Body of pancreas (tissue), 4 donors: ENCODE data around the gene ACVR1. TPM values are rescaled to one million over a fixed set of nuclear protein-coding genes. Genes with fewer than 3 reads are reported as not detected.
"Not testable (repeated sequence)": the region's sequence is repeated elsewhere in the genome, so short reads cannot be mapped to it uniquely, and the experiment has no call there.

Source experiments
- ATAC-seq: fragments of 150-250 bp; one replicate; pipeline ENCODE4 v1.9.1; 2016
- DNase-seq, 4 donors: peaks; one replicate each; pipeline ENCODE4 v3.0.0-alpha.2; 2019
- H3K27ac ChIP-seq, 4 donors: fragments of 200-600 bp; sonication (generic); 1 replicate in 3 of 4; 2 replicates in 1 of 4; pipeline versions ENCODE4 v1.5.1 to v1.6.1; 2016 to 2019; ENCODE audit warnings: mild to moderate bottlenecking in 1 of 4, mixed read lengths in 1 of 4, moderate library complexity in 1 of 4
- H3K27me3 ChIP-seq, 2 donors: fragments of 200-600 bp; sonication (generic); one replicate each; pipeline ENCODE4 v1.6.0; 2016; ENCODE audit warnings: mild to moderate bottlenecking in 1 of 2
- H3K36me3 ChIP-seq, 2 donors: fragments of 200-600 bp; sonication (generic); replicated peaks in 1 of 2; 2 replicates each; pipeline ENCODE4 v1.5.1; 2016; ENCODE audit warnings: low read depth in 2 of 2; ENCODE audit not compliant: insufficient read depth in 1 of 2
- H3K4me1 ChIP-seq: fragments of 200-600 bp; sonication (generic); one replicate; pipeline ENCODE4 v1.6.0; 2016
- H3K4me3 ChIP-seq, 2 donors: fragments of 200-600 bp; sonication (generic); 1 replicate in 1 of 2; 2 replicates in 1 of 2; pipeline ENCODE4 v1.5.1; 2016 to 2019
- H3K9me3 ChIP-seq, 3 donors: fragments of 200-600 bp; sonication (generic); 1 replicate in 2 of 3; 2 replicates in 1 of 3; pipeline ENCODE4 v1.5.1; 2016
- POLR2A ChIP-seq, 3 donors: fragments of 450-650 bp; IDR thresholded peaks; one replicate each; pipeline ENCODE4 v1.6.1; 2016; ENCODE audit warnings: antibody characterized with exemption in 3 of 3, mild to moderate bottlenecking in 2 of 3
- WGBS, 2 donors: methylation state at CpG; one replicate each; pipeline ENCODE4 v1.1.5; 2017; 5-methylcytosine and 5-hydroxymethylcytosine counted together
- intact Hi-C: fragments of 100-400 bp; cut with DNase I; formaldehyde crosslinking; loops from one replicate; pipeline ENCODE4 v1.15.1; 2023
- total RNA-seq, 2 donors: library from RNA; depleted of rRNA; stranded (reverse); fragments of >200 nt; gene quantifications; one replicate each; pipeline ENCODE4 v1.1.0, GENCODE V29; 2016
- TF ChIP-seq, protein P1 (sequence below), 7 experiments: fragments of 450-650 bp in 4 of 7; fragments of 200-600 bp in 3 of 7; sonication (generic) in 3 of 7; IDR thresholded peaks; one replicate each; pipeline ENCODE4 v1.5.1; 2016 to 2019; ENCODE audit warnings: antibody characterized with exemption in 7 of 7

The ACVR1 gene
- total RNA-seq, 2 donors from 2014 or later, result 14.0 to 18.5 TPM

DNA sequence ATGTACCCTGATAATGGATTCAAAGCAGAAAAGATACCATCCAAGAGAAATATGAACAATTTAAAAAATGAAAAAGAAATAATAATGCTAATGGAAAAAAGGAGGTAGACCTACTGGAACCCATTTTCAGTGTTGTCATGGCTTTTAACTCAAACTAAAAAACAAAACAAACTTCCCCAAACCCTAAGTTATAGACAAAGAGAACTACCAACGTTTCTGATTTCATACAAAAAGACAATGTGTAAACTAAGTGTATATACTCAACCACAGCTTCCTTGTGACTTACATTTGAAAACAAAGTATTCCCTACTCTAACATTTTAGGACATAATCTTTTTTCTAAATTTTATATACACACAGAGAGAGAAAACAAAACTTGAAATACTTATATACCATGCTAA is 45.9 kb downstream of the ACVR1 start:
- 59 to 63% methylated on average over 1 of the region's 1 CpG for WGBS, 2 donors
- intact Hi-C loops, result no loop called here
- ATAC-seq, result no peak
- no peaks in the 10 kb centered on the region for H3K9me3 ChIP-seq
- no peak overlapping the region for H3K4me3 ChIP-seq
- H3K27me3 ChIP-seq, result no peaks in the 10 kb centered on the region
- no peaks in the 10 kb centered on the region for H3K36me3 ChIP-seq
- TF ChIP-seq, protein P1, sequence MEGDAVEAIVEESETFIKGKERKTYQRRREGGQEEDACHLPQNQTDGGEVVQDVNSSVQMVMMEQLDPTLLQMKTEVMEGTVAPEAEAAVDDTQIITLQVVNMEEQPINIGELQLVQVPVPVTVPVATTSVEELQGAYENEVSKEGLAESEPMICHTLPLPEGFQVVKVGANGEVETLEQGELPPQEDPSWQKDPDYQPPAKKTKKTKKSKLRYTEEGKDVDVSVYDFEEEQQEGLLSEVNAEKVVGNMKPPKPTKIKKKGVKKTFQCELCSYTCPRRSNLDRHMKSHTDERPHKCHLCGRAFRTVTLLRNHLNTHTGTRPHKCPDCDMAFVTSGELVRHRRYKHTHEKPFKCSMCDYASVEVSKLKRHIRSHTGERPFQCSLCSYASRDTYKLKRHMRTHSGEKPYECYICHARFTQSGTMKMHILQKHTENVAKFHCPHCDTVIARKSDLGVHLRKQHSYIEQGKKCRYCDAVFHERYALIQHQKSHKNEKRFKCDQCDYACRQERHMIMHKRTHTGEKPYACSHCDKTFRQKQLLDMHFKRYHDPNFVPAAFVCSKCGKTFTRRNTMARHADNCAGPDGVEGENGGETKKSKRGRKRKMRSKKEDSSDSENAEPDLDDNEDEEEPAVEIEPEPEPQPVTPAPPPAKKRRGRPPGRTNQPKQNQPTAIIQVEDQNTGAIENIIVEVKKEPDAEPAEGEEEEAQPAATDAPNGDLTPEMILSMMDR (IDR thresholded peaks at IDR 0.05), result no peak
- no peak for DNase-seq
- no peak overlapping the region for H3K27ac ChIP-seq
- H3K4me1 ChIP-seq, result peaks cover 14% of the 10 kb centered on the region

DNA sequence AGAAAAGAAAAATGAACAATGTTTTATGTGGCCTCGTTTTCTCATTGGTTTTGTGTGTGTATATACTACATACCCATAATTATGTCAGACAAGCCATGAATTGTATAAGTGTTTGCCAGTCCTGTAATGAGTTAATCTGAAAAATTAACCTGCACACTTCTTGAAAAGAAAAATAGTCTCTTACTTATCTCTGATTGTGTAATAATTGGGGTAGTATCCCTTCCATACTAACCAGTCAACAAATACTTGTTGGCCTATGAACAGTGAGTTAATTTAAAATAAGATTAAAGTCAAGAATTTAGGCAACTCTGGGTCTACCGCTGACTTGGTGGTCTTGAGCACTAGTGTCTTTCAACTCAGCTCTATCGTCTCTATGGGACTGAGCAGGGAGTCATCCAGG is 48.8 kb downstream of the ACVR1 start:
- Histone ChIP-seq H3K9me3 (no peaks in the 10 kb centered on the region), H3K4me3 (no peak overlapping the region), H3K27me3 (no peaks in the 10 kb centered on the region), H3K27ac (no peak overlapping the region), H3K36me3 (no peaks in the 10 kb centered on the region), H3K4me1 (peaks cover 14% of the 10 kb centered on the region)
- WGBS, 2 donors, result 93 to 94% methylated on average over 3 of the region's 3 CpGs
- no peak for DNase-seq
- intact Hi-C loops, result no loop called here
- ATAC-seq, result no peak
- TF ChIP-seq, protein P1 (IDR thresholded peaks at IDR 0.05), result no peak
- no peak for TF ChIP-seq POLR2A (IDR thresholded peaks at IDR 0.05)

DNA sequence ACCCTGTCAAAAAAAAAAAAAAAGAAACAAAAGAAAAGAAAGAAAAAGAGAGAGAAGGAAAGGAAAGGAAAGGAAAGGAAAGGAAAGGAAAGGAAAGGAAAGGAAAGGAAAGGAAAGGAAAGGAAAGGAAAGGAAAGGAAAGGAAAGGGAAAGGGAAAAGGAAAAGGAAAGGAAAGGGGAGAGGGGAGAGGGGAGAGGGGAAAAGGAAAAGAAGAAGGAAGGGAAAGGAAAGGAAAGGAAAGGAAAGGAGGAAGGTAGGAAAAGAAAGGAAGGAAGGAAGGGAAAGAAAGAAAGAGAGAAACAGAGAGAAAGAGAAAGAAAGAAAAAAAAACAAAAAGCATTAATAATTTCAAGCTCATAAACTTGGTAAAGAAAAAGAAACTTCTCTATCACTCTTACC is 49.5 kb downstream of the ACVR1 start:
- H3K27me3 ChIP-seq, H3K9me3 ChIP-seq, intact Hi-C loops, ATAC-seq, H3K36me3 ChIP-seq, H3K4me3 ChIP-seq, DNase-seq, H3K27ac ChIP-seq: not testable (repeated sequence)
- peaks cover 16% of the 10 kb centered on the region for H3K4me1 ChIP-seq

DNA sequence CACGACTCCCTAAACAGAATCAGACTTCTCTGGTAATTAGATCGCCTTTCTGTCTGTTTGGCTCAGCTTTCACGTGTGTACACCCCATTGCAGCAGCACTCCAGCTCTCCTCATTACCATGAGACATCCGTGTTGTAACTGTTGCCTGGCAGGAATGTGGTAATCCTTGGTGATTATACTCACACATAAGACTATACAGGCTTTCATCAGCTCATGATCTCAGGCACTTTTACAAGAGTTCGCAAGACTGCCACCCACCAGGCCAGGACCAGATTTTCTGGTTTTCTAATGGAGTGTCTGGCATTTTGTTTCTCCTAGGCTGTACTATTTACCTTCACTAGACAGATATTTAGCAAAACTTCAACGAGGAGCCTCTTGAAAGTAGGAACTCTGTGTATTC is 50.2 kb downstream of the ACVR1 start:
- Histone ChIP-seq H3K4me1 (peaks cover 10% of the 10 kb centered on the region), H3K9me3 (no peaks in the 10 kb centered on the region), H3K27ac (no peak overlapping the region), H3K36me3 (no peaks in the 10 kb centered on the region), H3K27me3 (no peaks in the 10 kb centered on the region), H3K4me3 (no peak overlapping the region)
- intact Hi-C loops, result no loop called here
- TF ChIP-seq POLR2A (IDR thresholded peaks at IDR 0.05), result no peak
- TF ChIP-seq, protein P1 (IDR thresholded peaks at IDR 0.05), result no peak
- ATAC-seq (peak; percentile 48), DNase-seq (no peak)
- WGBS, 2 donors, result 78 to 86% methylated on average over 6 of the region's 6 CpGs

DNA sequence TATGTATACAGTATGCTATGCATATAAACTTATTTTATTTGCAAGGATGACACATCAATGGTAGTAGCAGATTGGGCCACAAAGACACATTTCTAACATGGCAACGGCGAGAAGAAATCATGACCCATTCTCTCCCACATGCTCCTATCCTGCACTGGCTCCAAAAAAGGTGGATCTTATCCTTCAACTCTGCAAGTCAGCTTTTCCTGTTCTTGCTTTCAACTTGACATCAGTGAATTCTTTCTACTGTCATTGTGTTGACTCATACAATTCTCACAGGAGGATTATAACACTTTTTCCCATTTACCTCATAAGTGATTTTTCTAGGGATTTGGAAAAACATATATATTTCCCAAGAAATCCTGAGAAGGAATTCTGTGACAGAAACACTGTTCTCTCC is 53.1 kb downstream of the ACVR1 start:
- 90 to 100% methylated on average over 2 of the region's 2 CpGs for WGBS, 2 donors
- no peak for ATAC-seq
- intact Hi-C loops, result no loop called here
- Histone ChIP-seq H3K36me3 (peaks cover 0 to 5% of the 10 kb centered on the region in 2 donors), H3K27me3 (no peaks in the 10 kb centered on the region), H3K9me3 (no peaks in the 10 kb centered on the region), H3K27ac (no peak overlapping the region), H3K4me1 (peaks cover 6% of the 10 kb centered on the region), H3K4me3 (no peak overlapping the region)
- TF ChIP-seq POLR2A (IDR thresholded peaks at IDR 0.05), result no peak
- TF ChIP-seq, protein P1 (IDR thresholded peaks at IDR 0.05), result no peak
- no peak for DNase-seq
